GM19455 (cell line): Measurements from ENCODE around the gene TBC1D3I.
"Not testable (repeated sequence)": the region's sequence is repeated elsewhere in the genome, so short reads cannot be mapped to it uniquely, and the experiment has no call there.

Source experiments
- ATAC-seq: cut with Tn5 transposase; IDR thresholded peaks from one replicate; pipeline ENCODE4 v1.9.1; 2021; ENCODE audit not compliant: unreplicated experiment

TBC1D3I gene

GRCh38 chr17:36207383-36207782 lies 57.0 kb downstream of the TBC1D3I start:
- not testable (repeated sequence) for ATAC-seq

- not testable (repeated sequence) for ATAC-seq
Observed at GRCh38 chr17:36206486-36206821, 57.9 kb downstream of the TBC1D3I start.

- no peak for ATAC-seq
Observed at GRCh38 chr17:36205637-36206485, 58.5 kb downstream of the TBC1D3I start.

- no peak for ATAC-seq
Observed at GRCh38 chr17:36204724-36205500, 59.5 kb downstream of the TBC1D3I start.
